ENCODE results near the gene RHBDL3. TPM values are rescaled to one million over a fixed set of nuclear protein-coding genes. Genes with fewer than 3 reads are reported as not detected.

RHBDL3 gene
- total RNA-seq, 1 experiment from 2014 or later = 13.2 TPM

- TF ChIP-seq ZNF532 (CRISPR knock-in tag; IDR thresholded peaks at IDR 0.05; ENCODE audit: borderline replicate concordance) = no peak
Measured at GRCh38 chr17:32327911-32328310, 62.3 kb downstream of the RHBDL3 start (continued).

- ATAC-seq (no peak), DNase-seq (ENCODE audit: low spot score) (no peak)
- POLR2A ChIA-PET = no interaction called here
- 0 out of 2 replicates have a peak overlapping the region, but pooled peaks have one; percentile 14 for H3K27ac Mint-ChIP-seq
- CTCF ChIA-PET = interaction anchor here (1.9 to 2.0 kb wide), 2 partner anchors 10 to 77 kb away, joined by 6 read pairs; no protein-coding TSS in a partner anchor
- H3K4me1 Mint-ChIP-seq = no peaks in the 10 kb centered on the region
- peaks cover 26% of the 10 kb centered on the region for H3K36me3 Mint-ChIP-seq
- TF ChIP-seq HMGA2 (CRISPR knock-in tag; IDR thresholded peaks at IDR 0.05) (no peak), ZMAT4 (CRISPR knock-in tag; IDR thresholded peaks at IDR 0.05) (no peak), FOXP4 (CRISPR knock-in tag; IDR thresholded peaks at IDR 0.05) (no peak), MLX (CRISPR knock-in tag; IDR thresholded peaks at IDR 0.05) (no peak), ATF3 (CRISPR knock-in tag; conservative IDR thresholded peaks at IDR 0.05) (no peak), ZNF425 (CRISPR knock-in tag; conservative IDR thresholded peaks at IDR 0.05) (no peak), ZNF263 (CRISPR knock-in tag; IDR thresholded peaks at IDR 0.05; ENCODE audit: low read depth) (no peak), NFATC4 (CRISPR knock-in tag; IDR thresholded peaks at IDR 0.05) (no peak), FOXK1 (CRISPR knock-in tag; IDR thresholded peaks at IDR 0.05) (no peak), ZNF281 (CRISPR knock-in tag; IDR thresholded peaks at IDR 0.05) (no peak), PREB (CRISPR knock-in tag; IDR thresholded peaks at IDR 0.05; ENCODE audit: borderline replicate concordance) (no peak), ZNF396 (CRISPR knock-in tag; IDR thresholded peaks at IDR 0.05; ENCODE audit: borderline replicate concordance) (no peak), MYBL2 (CRISPR knock-in tag; IDR thresholded peaks at IDR 0.05) (no peak), ZNF232 (CRISPR knock-in tag; IDR thresholded peaks at IDR 0.05) (no peak), JAZF1 (CRISPR knock-in tag; IDR thresholded peaks at IDR 0.05) (no peak), KAT7 (CRISPR knock-in tag; IDR thresholded peaks at IDR 0.05; ENCODE audit: borderline replicate concordance) (no peak), GRHL2 (CRISPR knock-in tag; IDR thresholded peaks at IDR 0.05; ENCODE audit: insufficient replicate concordance, severe bottlenecking) (no peak), GABPB1 (CRISPR knock-in tag; IDR thresholded peaks at IDR 0.05) (no peak)
- no peaks in the 10 kb centered on the region for H3K27me3 Mint-ChIP-seq (ENCODE audit: low read depth)
- no peaks in the 10 kb centered on the region for H3K9me3 Mint-ChIP-seq
- H3K4me3 Mint-ChIP-seq = no peak overlapping the region
Measured at GRCh38 chr17:32330147-32330546, 64.5 kb downstream of the RHBDL3 start.
